Right lobe of liver (tissue), 6 donors: ENCODE measurements around the gene PRPF8. TPM values are rescaled to one million over a fixed set of nuclear protein-coding genes. Genes with fewer than 3 reads are reported as not detected.
A peak's percentile ranks its signal among the peaks of the same experiment; 100 is the strongest.
"Not testable (repeated sequence)": the region's sequence is repeated elsewhere in the genome, so short reads cannot be mapped to it uniquely, and the experiment has no call there.

Source experiments
- ATAC-seq, 4 donors: fragments of 200-7000 bp; cut with Tn5 transposase; one replicate each; pipeline ENCODE4 v1.9.1; 2020; ENCODE audit warnings: mild to moderate bottlenecking in 4 of 4, moderate library complexity in 4 of 4
- DNase-seq, 3 donors: peaks; one replicate each; pipeline ENCODE4 v3.0.0-alpha.2; 2020
- H3K27ac ChIP-seq, 3 donors: fragments of 200-600 bp; one replicate each; pipeline ENCODE4 v1.8.0; 2022
- H3K27me3 ChIP-seq, 2 donors: fragments of 200-600 bp; one replicate each; pipeline ENCODE4 v1.8.0; 2022
- H3K36me3 ChIP-seq, 4 donors: fragments of 200-600 bp; sonication (generic) in 1 of 4; one replicate each; pipeline versions ENCODE4 v1.5.1 to v1.8.0; 2017 to 2022; ENCODE audit warnings: control low read depth in 1 of 4
- H3K4me1 ChIP-seq, 4 donors: fragments of 200-600 bp; sonication (generic) in 1 of 4; one replicate each; pipeline versions ENCODE4 v1.5.1 to v1.8.0; 2017 to 2022; ENCODE audit warnings: control low read depth in 1 of 4
- H3K4me3 ChIP-seq, 3 donors: fragments of 200-600 bp; one replicate each; pipeline ENCODE4 v1.8.0; 2022
- H3K9me3 ChIP-seq, 4 donors: fragments of 200-600 bp; sonication (generic) in 1 of 4; one replicate each; pipeline versions ENCODE4 v1.5.1 to v1.8.0; 2017 to 2022; ENCODE audit warnings: control low read depth in 1 of 4
- POLR2A ChIP-seq: fragments of 450-650 bp; IDR thresholded peaks from one replicate; pipeline ENCODE4 v1.6.1; 2017; ENCODE audit warnings: antibody characterized with exemption, mild to moderate bottlenecking
- WGBS: methylation state at CpG from one replicate; pipeline ENCODE4 v1.1.6; 2018; ENCODE audit warnings: low coverage, low lambda C conversion rate; ENCODE audit not compliant: insufficient coverage; ENCODE audit errors: missing lambda C conversion rate; 5-methylcytosine and 5-hydroxymethylcytosine counted together
- intact Hi-C, 2 donors: fragments of 100-400 bp; cut with DNase I; formaldehyde crosslinking; loops; one replicate each; pipeline versions ENCODE4 v1.11.2 to v1.14.1; 2022
- total RNA-seq, 6 experiments: library from RNA; depleted of rRNA in 2 of 6; stranded (reverse); fragments of >200 nt in 2 of 6; fragmentation: NEBNext Ultra II Directional in 3 of 6; extraction: Animal tissue kit (Norgen Biotek cat#: 25700) in 3 of 6; gene quantifications; one replicate each; pipeline versions ENCODE4 v1.1.0 to v1.2.4, GENCODE V29; 2016 to 2023
- TF ChIP-seq, protein P1 (sequence below), 4 donors: fragments of 200-600 bp in 3 of 4; fragments of 450-650 bp in 1 of 4; IDR thresholded peaks; one replicate each; pipeline versions ENCODE4 v1.5.1 to v1.8.0; 2016 to 2022; ENCODE audit warnings: antibody characterized with exemption in 4 of 4, mild to moderate bottlenecking in 2 of 4
- donor health status: DM: no; HTN: yes; CAD: no.
- donor health status: DM: no; HTN: no; CAD: no.
- donor health status: DM: no; HTN: no; CAD: no.
- donor health status: DM: no; HTN: yes; CAD: no.
- donor health status: DM: no; HTN: yes; CAD: no.

PRPF8 gene
- total RNA-seq, 6 experiments from 2014 or later, result 79.3 to 116 (median 102) TPM

DNA sequence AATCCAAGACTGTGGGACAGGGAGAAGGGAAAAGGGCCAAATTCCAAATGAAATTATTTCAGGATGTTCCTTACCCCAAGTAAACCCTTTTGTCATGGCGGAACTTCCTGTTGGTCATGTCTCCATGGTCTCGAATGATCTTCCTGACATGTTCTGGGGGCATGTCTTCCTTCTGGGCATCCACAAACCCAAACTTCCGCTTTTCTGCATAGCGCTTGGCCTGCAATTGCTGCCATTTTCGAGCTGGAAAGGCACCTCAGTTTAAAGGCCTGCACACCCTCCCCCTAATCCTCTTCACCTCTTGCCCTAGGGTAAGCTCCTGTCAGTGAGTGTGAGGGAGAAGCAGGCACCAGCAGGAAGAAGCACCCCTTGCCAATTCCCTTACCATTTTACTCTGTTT, 1.2 kb downstream of the PRPF8 start:
- intact Hi-C loops, result no loop called here
- H3K4me3 ChIP-seq, result peak overlapping the region; percentile 74 to 97 (median 94)
- H3K27me3 ChIP-seq, result no peaks in the 10 kb centered on the region
- ATAC-seq (no peak), DNase-seq (no peak)
- TF ChIP-seq POLR2A, result no peak
- TF ChIP-seq, protein P1, sequence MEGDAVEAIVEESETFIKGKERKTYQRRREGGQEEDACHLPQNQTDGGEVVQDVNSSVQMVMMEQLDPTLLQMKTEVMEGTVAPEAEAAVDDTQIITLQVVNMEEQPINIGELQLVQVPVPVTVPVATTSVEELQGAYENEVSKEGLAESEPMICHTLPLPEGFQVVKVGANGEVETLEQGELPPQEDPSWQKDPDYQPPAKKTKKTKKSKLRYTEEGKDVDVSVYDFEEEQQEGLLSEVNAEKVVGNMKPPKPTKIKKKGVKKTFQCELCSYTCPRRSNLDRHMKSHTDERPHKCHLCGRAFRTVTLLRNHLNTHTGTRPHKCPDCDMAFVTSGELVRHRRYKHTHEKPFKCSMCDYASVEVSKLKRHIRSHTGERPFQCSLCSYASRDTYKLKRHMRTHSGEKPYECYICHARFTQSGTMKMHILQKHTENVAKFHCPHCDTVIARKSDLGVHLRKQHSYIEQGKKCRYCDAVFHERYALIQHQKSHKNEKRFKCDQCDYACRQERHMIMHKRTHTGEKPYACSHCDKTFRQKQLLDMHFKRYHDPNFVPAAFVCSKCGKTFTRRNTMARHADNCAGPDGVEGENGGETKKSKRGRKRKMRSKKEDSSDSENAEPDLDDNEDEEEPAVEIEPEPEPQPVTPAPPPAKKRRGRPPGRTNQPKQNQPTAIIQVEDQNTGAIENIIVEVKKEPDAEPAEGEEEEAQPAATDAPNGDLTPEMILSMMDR (IDR thresholded peaks at IDR 0.05), result no peak
- H3K4me1 ChIP-seq, result peaks cover 0 to 11% (median 3%) of the 10 kb centered on the region in 4 donors
- peaks cover 13 to 49% (median 31%) of the 10 kb centered on the region in 4 donors for H3K36me3 ChIP-seq
- H3K9me3 ChIP-seq, result no peaks in the 10 kb centered on the region
- 60% methylated on average over 5 of the region's 5 CpGs for WGBS
- peak overlapping the region in 2 of 3 donors; percentile 87 to 95 for H3K27ac ChIP-seq

DNA sequence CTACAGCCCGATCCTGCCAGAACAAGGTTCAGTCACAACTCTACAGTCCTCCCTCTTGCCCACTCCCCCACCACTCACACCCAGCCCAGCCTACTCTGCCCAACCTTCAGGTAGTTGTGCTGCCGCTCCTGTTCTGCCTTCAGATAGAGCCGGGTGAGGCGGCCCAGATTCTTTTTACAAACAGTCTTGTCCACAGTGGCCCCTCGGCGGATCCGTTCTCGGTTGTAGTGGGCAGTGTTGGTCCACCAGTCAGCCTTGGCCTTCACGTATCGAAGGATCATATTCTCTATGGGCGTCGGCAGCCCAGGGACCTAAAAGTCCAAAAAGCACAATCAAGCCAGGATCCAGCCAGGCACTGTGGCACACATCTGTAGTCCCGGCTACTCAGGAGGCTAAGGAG, 8.3 kb downstream of the PRPF8 start:
- TF ChIP-seq, protein P1 (IDR thresholded peaks at IDR 0.05), result no peak
- TF ChIP-seq POLR2A, result no peak
- intact Hi-C loops, result loop anchor here in 1 of 2 donors (10.0 kb wide), 1 partner anchor 188 kb away; no protein-coding TSS in a partner anchor

GRCh38 chr17:1673041-1673785, 11.5 kb downstream of the PRPF8 start:
- TF ChIP-seq POLR2A, result no peak
- TF ChIP-seq, protein P1 (IDR thresholded peaks at IDR 0.05), result no peak
- intact Hi-C loops, result loop anchor here in 1 of 2 donors (10.0 kb wide), 1 partner anchor 192 kb away; no protein-coding TSS in a partner anchor
- ATAC-seq, result no peak

More for the DNA sequence above, 8.3 kb downstream of the PRPF8 start:
- ATAC-seq (peak in 1 of 4 donors; percentile 18), DNase-seq (no peak)
- no peaks in the 10 kb centered on the region for H3K27me3 ChIP-seq
- no peaks in the 10 kb centered on the region for H3K9me3 ChIP-seq
- H3K36me3 ChIP-seq, result peaks cover 28 to 99% (median 80%) of the 10 kb centered on the region in 4 donors
- no peaks in the 10 kb centered on the region for H3K4me1 ChIP-seq
- 100% methylated on average over 1 of the region's 13 CpGs for WGBS
- H3K27ac ChIP-seq, result no peak overlapping the region
- no peak overlapping the region for H3K4me3 ChIP-seq

DNA sequence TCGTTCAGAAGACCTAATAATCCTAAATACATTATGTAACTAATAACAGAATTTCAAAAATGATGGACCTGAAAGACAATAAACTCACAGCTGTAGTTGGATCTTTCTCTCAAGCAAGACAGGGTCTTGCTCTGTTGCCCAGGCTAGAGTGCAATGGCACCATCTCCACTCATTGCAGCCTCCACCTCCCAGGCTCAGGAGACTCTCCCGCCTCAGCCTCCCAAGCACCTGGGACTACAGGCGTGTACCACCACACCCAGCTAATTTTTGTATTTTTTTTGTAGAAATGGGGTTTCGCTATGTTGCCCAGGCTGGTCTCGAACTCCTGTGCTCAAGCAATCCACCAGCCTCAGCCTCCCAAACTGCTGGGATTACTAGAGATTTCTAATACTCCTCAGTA, 20.7 kb downstream of the PRPF8 start:
- H3K9me3 ChIP-seq, H3K4me1 ChIP-seq, ATAC-seq, H3K27me3 ChIP-seq, H3K4me3 ChIP-seq, H3K27ac ChIP-seq: not testable (repeated sequence)
- intact Hi-C loops, result loop anchor here in 1 of 2 donors (10.0 kb wide), 1 partner anchor 111 kb away; no protein-coding TSS in a partner anchor
- 83% methylated on average over 3 of the region's 5 CpGs for WGBS
- peak in 1 of 3 donors; percentile 15 for DNase-seq
- H3K36me3 ChIP-seq, result peaks cover 22 to 95% (median 47%) of the 10 kb centered on the region in 4 donors

More at GRCh38 chr17:1673041-1673785, 11.5 kb downstream of the PRPF8 start:
- 100% methylated on average over 3 of the region's 26 CpGs for WGBS
- Histone ChIP-seq H3K4me3 (no peak overlapping the region), H3K36me3 (peaks cover 22 to 96% (median 71%) of the 10 kb centered on the region in 4 donors), H3K4me1 (no peaks in the 10 kb centered on the region), H3K27me3 (no peaks in the 10 kb centered on the region), H3K27ac (no peak overlapping the region), H3K9me3 (no peaks in the 10 kb centered on the region)
- DNase-seq, result no peak

DNA sequence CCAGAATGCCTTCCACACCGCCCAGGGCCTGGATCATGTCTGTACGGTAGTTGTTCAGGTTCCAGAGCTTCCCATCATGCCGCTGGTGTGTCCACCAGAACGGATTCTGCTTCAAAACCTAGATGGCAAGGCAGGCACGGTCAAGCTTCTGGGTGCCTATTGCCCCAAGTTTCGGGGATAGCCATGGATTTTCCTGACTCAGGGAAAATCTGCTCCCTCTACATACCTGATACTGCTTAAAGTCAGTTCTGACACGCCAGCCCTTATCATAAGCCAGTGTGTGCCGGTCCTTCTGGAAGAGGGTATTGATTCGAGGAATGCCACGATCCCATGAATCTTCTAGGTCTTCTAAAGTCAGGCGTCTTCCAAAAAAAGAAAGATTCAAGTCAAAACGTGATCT, 23.6 kb downstream of the PRPF8 start:
- no peak overlapping the region for H3K27ac ChIP-seq
- no peak for DNase-seq
- H3K4me1 ChIP-seq, result no peaks in the 10 kb centered on the region
- no peaks in the 10 kb centered on the region for H3K27me3 ChIP-seq
- no peaks in the 10 kb centered on the region for H3K9me3 ChIP-seq
- no peak overlapping the region for H3K4me3 ChIP-seq
- 81% methylated on average over 10 of the region's 12 CpGs for WGBS
- peaks cover 32 to 97% (median 64%) of the 10 kb centered on the region in 4 donors for H3K36me3 ChIP-seq
- no peak for ATAC-seq
- intact Hi-C loops, result loop anchor here in 1 of 2 donors (10.0 kb wide), 1 partner anchor 114 kb away; no protein-coding TSS in a partner anchor
- TF ChIP-seq, protein P1 (IDR thresholded peaks at IDR 0.05), result no peak
- no peak for TF ChIP-seq POLR2A
